HepG2 (cell line): ENCODE data around the gene ISOC2. TPM values are rescaled to one million over a fixed set of nuclear protein-coding genes. Genes with fewer than 3 reads are reported as not detected.

Experiments
- ARNTL ChIP-seq: sonication (generic); formaldehyde crosslinking; IDR thresholded peaks from 2 replicates; pipeline ENCODE4 v1.4.0; 2020; ENCODE audit warnings: mild to moderate bottlenecking, missing genetic modification reagents
- CREM ChIP-seq, 2 experiments: sonication (generic) in 1 of 2; formaldehyde crosslinking in 1 of 2; IDR thresholded peaks; 2 replicates each; pipeline versions ENCODE4 v1.4.0 to v1.6.1; 2016 to 2020; ENCODE audit warnings: antibody characterized with exemption in 1 of 2, mild to moderate bottlenecking in 1 of 2, missing genetic modification reagents in 1 of 2
- DNMT1 ChIP-seq: sonication (generic); formaldehyde crosslinking; IDR thresholded peaks from 2 replicates; pipeline ENCODE4 v1.5.1; 2020; ENCODE audit warnings: mild to moderate bottlenecking, missing genetic modification reagents
- GABPA ChIP-seq, 2 experiments: IDR thresholded peaks; 2 replicates each; pipeline ENCODE4 v1.6.1; 2011 to 2016; ENCODE audit warnings: low read depth in 2 of 2, low read length in 1 of 2, missing biosample characterization in 1 of 2, missing genetic modification characterization in 1 of 2
- KAT7 ChIP-seq: IDR thresholded peaks from 2 replicates; pipeline ENCODE4 v1.6.1; 2018; ENCODE audit warnings: borderline replicate concordance, missing compliant biosample characterization
- KDM3A ChIP-seq: IDR thresholded peaks from 2 replicates; pipeline ENCODE4 v1.6.1; 2018; ENCODE audit warnings: low read depth, missing compliant biosample characterization
- KLF11 ChIP-seq: IDR thresholded peaks from 2 replicates; pipeline ENCODE4 v1.6.1; 2016; ENCODE audit warnings: missing compliant biosample characterization
- MXD4 ChIP-seq: IDR thresholded peaks from 2 replicates; pipeline ENCODE4 v1.6.1; 2016; ENCODE audit warnings: mild to moderate bottlenecking, missing biosample characterization, missing genetic modification reagents
- PCBP1 ChIP-seq: fragments of 200-400 bp; formaldehyde crosslinking; IDR thresholded peaks from 2 replicates; pipeline ENCODE4 v1.6.1; 2017; ENCODE audit warnings: mild to moderate bottlenecking, low read depth, low read length, borderline replicate concordance
- RFX3 ChIP-seq: IDR thresholded peaks from 2 replicates; pipeline ENCODE4 v1.6.1; 2016; ENCODE audit warnings: missing biosample characterization, missing genetic modification reagents
- RFX5 ChIP-seq: IDR thresholded peaks from 2 replicates; pipeline ENCODE4 v1.6.1; 2011; ENCODE audit warnings: low read depth, low read length, improper control_type of control experiment
- SOX13 ChIP-seq, 3 experiments: fragments of 450-650 bp in 1 of 3; sonication (generic) in 1 of 3; formaldehyde crosslinking in 1 of 3; IDR thresholded peaks in 2 of 3; conservative IDR thresholded peaks in 1 of 3; 2 replicates each; pipeline versions ENCODE4 v1.5.0 to v1.6.1; 2016 to 2020; ENCODE audit warnings: antibody characterized with exemption in 1 of 3, mild to moderate bottlenecking in 1 of 3, missing compliant biosample characterization in 1 of 3, missing genetic modification reagents in 1 of 3, moderate library complexity in 1 of 3
- SPEN ChIP-seq: sonication (generic); formaldehyde crosslinking; IDR thresholded peaks from 2 replicates; pipeline ENCODE4 v1.5.1; 2020; ENCODE audit warnings: low read depth, mild to moderate bottlenecking, missing genetic modification reagents
- SRY ChIP-seq: sonication (generic); formaldehyde crosslinking; IDR thresholded peaks from 2 replicates; pipeline ENCODE4 v1.8.0; 2022; ENCODE audit warnings: mild to moderate bottlenecking, missing genetic modification reagents
- XRCC5 ChIP-seq: fragments of 200-400 bp; formaldehyde crosslinking; optimal IDR thresholded peaks from 2 replicates; pipeline ENCODE3; 2017; ENCODE audit warnings: mild to moderate bottlenecking, low read length
- ZNF274 ChIP-seq: sonication (generic); formaldehyde crosslinking; IDR thresholded peaks from 2 replicates; pipeline ENCODE4 v1.5.1; 2020; ENCODE audit warnings: mild to moderate bottlenecking, missing genetic modification reagents
- ZNF280D ChIP-seq: sonication (generic); formaldehyde crosslinking; IDR thresholded peaks from 2 replicates; pipeline ENCODE4 v1.5.1; 2020; ENCODE audit warnings: mild to moderate bottlenecking, missing genetic modification reagents
- ZNF619 ChIP-seq: sonication (generic); formaldehyde crosslinking; IDR thresholded peaks from 2 replicates; pipeline ENCODE4 v1.4.0; 2020; ENCODE audit warnings: mild to moderate bottlenecking, missing genetic modification reagents
- ZNF660 ChIP-seq: sonication (generic); formaldehyde crosslinking; IDR thresholded peaks from 2 replicates; pipeline ENCODE4 v1.5.1; 2020; ENCODE audit warnings: mild to moderate bottlenecking, low read depth, missing genetic modification reagents, borderline replicate concordance
- ZNF672 ChIP-seq: sonication (generic); formaldehyde crosslinking; IDR thresholded peaks from 2 replicates; pipeline ENCODE4 v1.8.1; 2022; ENCODE audit warnings: missing genetic modification reagents
- ZNF713 ChIP-seq: sonication (generic); formaldehyde crosslinking; IDR thresholded peaks from 2 replicates; pipeline ENCODE4 v1.4.0; 2020; ENCODE audit warnings: mild to moderate bottlenecking, missing genetic modification reagents
- polyA plus RNA-seq, 8 experiments: library from polyadenylated mRNA; depleted of rRNA in 3 of 8; stranded (reverse) in 7 of 8; unstranded in 1 of 8; fragments of >200 nt; fragmentation: Illumina TruSeq in 4 of 8; extraction: Trizol in 4 of 8; gene quantifications; 2 replicates each; pipeline versions ENCODE4 v1.2.1 to v1.2.3, GENCODE V29; 2011 to 2016; ENCODE audit warnings: low read depth in 4 of 8, missing spikeins in 1 of 8, mixed read lengths in 1 of 8; ENCODE audit not compliant: insufficient read depth in 1 of 8
- total RNA-seq, 5 experiments: library from RNA; depleted of rRNA; stranded (reverse); fragments of >200 nt; fragmentation: Illumina TruSeq; extraction: Trizol; gene quantifications; 2 replicates each; pipeline ENCODE4 v1.2.3, GENCODE V29; 2016; ENCODE audit warnings: low read depth in 1 of 5
- TF ChIP-seq, protein P1 (sequence below): sonication (generic); formaldehyde crosslinking; IDR thresholded peaks from 2 replicates; pipeline ENCODE4 v1.4.0; 2020; ENCODE audit warnings: missing genetic modification reagents
- TF ChIP-seq, protein P2 (sequence below): IDR thresholded peaks from 2 replicates; pipeline ENCODE4 v1.6.1; 2018; ENCODE audit warnings: missing genetic modification reagents, mild to moderate bottlenecking, missing compliant biosample characterization

The ISOC2 gene
- total and polyA plus RNA-seq, 2 of the 13 experiments (the other 11 are each of a cell fraction or from before 2014, with no cell fraction given) = 76.8 to 105 TPM

DNA sequence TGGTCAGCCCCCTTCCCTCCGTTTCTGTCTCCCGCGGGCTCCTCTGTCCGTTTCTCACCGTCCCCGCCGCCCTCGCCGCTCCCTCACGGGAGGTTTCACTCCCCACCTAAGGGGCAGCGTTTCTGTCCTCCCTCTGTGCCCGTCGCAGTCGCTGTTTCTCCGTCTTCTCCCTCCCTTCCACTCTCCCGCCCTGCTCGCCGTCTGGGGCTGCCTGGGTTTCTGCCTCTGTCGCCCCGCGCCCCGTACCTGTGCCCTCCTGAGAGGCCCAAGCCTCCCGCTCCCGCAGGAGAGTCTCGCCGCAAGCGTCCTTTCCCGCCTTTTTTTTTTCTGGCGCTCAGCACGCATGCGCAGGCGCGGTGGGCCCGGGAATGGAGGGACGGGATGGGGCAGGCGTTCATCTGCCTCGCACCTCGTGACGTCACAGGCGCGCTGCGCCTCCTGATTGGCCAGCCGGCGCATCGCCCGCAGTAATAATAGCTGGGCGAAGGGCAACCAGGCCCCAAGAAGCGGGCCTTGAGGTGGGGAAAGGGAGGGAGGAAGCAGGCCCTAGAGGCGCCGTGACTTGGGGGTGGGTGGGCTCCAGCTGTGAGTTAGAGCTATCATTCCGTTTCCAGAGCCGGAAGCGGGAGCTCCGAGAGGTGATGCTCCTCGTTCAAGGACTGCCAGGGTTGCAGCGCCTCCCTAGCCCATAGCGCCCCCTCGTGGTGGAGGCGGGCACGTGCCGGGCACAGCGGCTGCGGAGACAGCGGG, 42.2 kb upstream of the ISOC2 start (continued):
- TF ChIP-seq RFX3 (CRISPR knock-in tag) = 0 out of 2 replicates have a peak, but pooled peaks have one; percentile 8
- TF ChIP-seq, protein P1, sequence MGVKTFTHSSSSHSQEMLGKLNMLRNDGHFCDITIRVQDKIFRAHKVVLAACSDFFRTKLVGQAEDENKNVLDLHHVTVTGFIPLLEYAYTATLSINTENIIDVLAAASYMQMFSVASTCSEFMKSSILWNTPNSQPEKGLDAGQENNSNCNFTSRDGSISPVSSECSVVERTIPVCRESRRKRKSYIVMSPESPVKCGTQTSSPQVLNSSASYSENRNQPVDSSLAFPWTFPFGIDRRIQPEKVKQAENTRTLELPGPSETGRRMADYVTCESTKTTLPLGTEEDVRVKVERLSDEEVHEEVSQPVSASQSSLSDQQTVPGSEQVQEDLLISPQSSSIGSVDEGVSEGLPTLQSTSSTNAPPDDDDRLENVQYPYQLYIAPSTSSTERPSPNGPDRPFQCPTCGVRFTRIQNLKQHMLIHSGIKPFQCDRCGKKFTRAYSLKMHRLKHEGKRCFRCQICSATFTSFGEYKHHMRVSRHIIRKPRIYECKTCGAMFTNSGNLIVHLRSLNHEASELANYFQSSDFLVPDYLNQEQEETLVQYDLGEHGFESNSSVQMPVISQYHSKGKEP (CRISPR knock-in tag) = 0 out of 2 replicates have a peak, but pooled peaks have one; percentile 18
- peak; percentile 41; the same call in 1 of the 2 replicates for TF ChIP-seq KAT7 (CRISPR knock-in tag)
- peak; percentile 99 for TF ChIP-seq RFX5
- 0 out of 2 replicates have a peak, but pooled peaks have one; percentile 38 for TF ChIP-seq ZNF280D
- TF ChIP-seq CREM (IDR thresholded peaks at IDR 0.05) = peak; percentile 88
- peak; percentile 57; the same call in 1 of the 2 replicates for TF ChIP-seq CREM (CRISPR knock-in tag; IDR thresholded peaks at IDR 0.05)
- no peak; the same call in 1 of the 2 replicates for TF ChIP-seq ZNF713 (CRISPR knock-in tag)
- no peak for TF ChIP-seq SOX13 (IDR thresholded peaks at IDR 0.05)
- 0 out of 4 replicates have a peak, but pooled peaks of 1 of the 2 experiments have one; percentile 19 for TF ChIP-seq SOX13 (CRISPR knock-in tag; conservative IDR thresholded peaks at IDR 0.05 in 1 of 2, IDR thresholded peaks at IDR 0.05 in 1 of 2)
- 0 out of 2 replicates have a peak, but pooled peaks have one; percentile 39 for TF ChIP-seq ZNF619
- peak; percentile 86; the same call in 1 of the 2 replicates for TF ChIP-seq KDM3A
- peak; percentile 52; the same call in 1 of the 2 replicates for TF ChIP-seq MXD4 (CRISPR knock-in tag)
- 0 out of 2 replicates have a peak, but pooled peaks have one; percentile 76 for TF ChIP-seq ZNF274 (CRISPR knock-in tag)
- peak; percentile 34; the same call in 1 of the 2 replicates for TF ChIP-seq SPEN (CRISPR knock-in tag)
- TF ChIP-seq XRCC5 = peak; percentile 47
- TF ChIP-seq PCBP1 = 0 out of 2 replicates have a peak, but pooled peaks have one; percentile 52
- no peak for TF ChIP-seq GABPA (IDR thresholded peaks at IDR 0.05; ENCODE audit: low read depth, low read length)
- TF ChIP-seq GABPA (CRISPR knock-in tag; IDR thresholded peaks at IDR 0.05; ENCODE audit: low read depth) = peak; percentile 37; the same call in 1 of the 2 replicates
- TF ChIP-seq SRY (CRISPR knock-in tag) = no peak
- peak; percentile 76; the same call in 1 of the 2 replicates for TF ChIP-seq ZNF672 (CRISPR knock-in tag)
- TF ChIP-seq, protein P2, sequence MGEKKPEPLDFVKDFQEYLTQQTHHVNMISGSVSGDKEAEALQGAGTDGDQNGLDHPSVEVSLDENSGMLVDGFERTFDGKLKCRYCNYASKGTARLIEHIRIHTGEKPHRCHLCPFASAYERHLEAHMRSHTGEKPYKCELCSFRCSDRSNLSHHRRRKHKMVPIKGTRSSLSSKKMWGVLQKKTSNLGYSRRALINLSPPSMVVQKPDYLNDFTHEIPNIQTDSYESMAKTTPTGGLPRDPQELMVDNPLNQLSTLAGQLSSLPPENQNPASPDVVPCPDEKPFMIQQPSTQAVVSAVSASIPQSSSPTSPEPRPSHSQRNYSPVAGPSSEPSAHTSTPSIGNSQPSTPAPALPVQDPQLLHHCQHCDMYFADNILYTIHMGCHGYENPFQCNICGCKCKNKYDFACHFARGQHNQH = peak; percentile 20; the same call in 1 of the 2 replicates
- TF ChIP-seq KLF11 (CRISPR knock-in tag) = 0 out of 2 replicates have a peak, but pooled peaks have one; percentile 27
- 0 out of 2 replicates have a peak, but pooled peaks have one; percentile 56 for TF ChIP-seq ARNTL
- TF ChIP-seq ZNF660 (CRISPR knock-in tag) = no peak
- TF ChIP-seq DNMT1 (CRISPR knock-in tag) = peak; percentile 87; the same call in 1 of the 2 replicates
